Spleen (tissue), 11 donors: Measurements from ENCODE around the gene SCLT1. TPM values are rescaled to one million over a fixed set of nuclear protein-coding genes. Genes with fewer than 3 reads are reported as not detected.

ENCODE experiments used
- DNase-seq: peaks from one replicate; pipeline ENCODE4 v3.0.0-alpha.2; 2020
- H3K27ac ChIP-seq, 8 donors: fragments of 200-600 bp; sonication (generic) in 7 of 8; 1 replicate in 4 of 8; 2 replicates in 4 of 8; pipeline versions ENCODE4 v1.5.0 to v1.8.0; 2016 to 2021; ENCODE audit warnings: inconsistent platforms in 4 of 8, mild to moderate bottlenecking in 4 of 8, moderate library complexity in 1 of 8
- H3K27me3 ChIP-seq, 7 donors: fragments of 200-600 bp; sonication (generic) in 6 of 7; replicated peaks in 1 of 7; 1 replicate in 4 of 7; 2 replicates in 3 of 7; pipeline versions ENCODE4 v1.5.0 to v1.8.0; 2016 to 2021; ENCODE audit warnings: inconsistent platforms in 3 of 7, mild to moderate bottlenecking in 1 of 7
- H3K36me3 ChIP-seq, 6 donors: fragments of 200-600 bp; sonication (generic) in 5 of 6; 1 replicate in 4 of 6; 2 replicates in 2 of 6; pipeline versions ENCODE4 v1.5.0 to v1.8.0; 2016 to 2021; ENCODE audit warnings: inconsistent platforms in 2 of 6
- H3K4me1 ChIP-seq, 6 donors: fragments of 200-600 bp; sonication (generic) in 5 of 6; 1 replicate in 3 of 6; 2 replicates in 3 of 6; pipeline versions ENCODE4 v1.5.0 to v1.8.0; 2016 to 2021; ENCODE audit warnings: inconsistent platforms in 3 of 6
- H3K4me3 ChIP-seq, 8 donors: fragments of 200-600 bp; sonication (generic) in 7 of 8; 1 replicate in 4 of 8; 2 replicates in 4 of 8; pipeline versions ENCODE4 v1.5.0 to v1.8.0; 2016 to 2021; ENCODE audit warnings: inconsistent platforms in 4 of 8, mild to moderate bottlenecking in 4 of 8, moderate library complexity in 2 of 8
- H3K9me3 ChIP-seq, 8 donors: fragments of 200-600 bp; sonication (generic) in 7 of 8; 1 replicate in 4 of 8; 2 replicates in 4 of 8; pipeline versions ENCODE4 v1.5.0 to v1.8.0; 2016 to 2021; ENCODE audit warnings: inconsistent platforms in 4 of 8
- POLR2A ChIP-seq, 3 donors: fragments of 450-650 bp; IDR thresholded peaks; one replicate each; pipeline ENCODE4 v1.5.1; 2017; ENCODE audit warnings: antibody characterized with exemption in 3 of 3, mild to moderate bottlenecking in 1 of 3
- POLR2AphosphoS5 ChIP-seq, 3 donors: sonication (generic); formaldehyde crosslinking; IDR thresholded peaks; one replicate each; pipeline ENCODE4 v1.5.1; 2017; ENCODE audit warnings: antibody characterized with exemption in 3 of 3
- WGBS, 5 donors: extraction: QIAGEN DNeasy Blood & Tissue Kit in 3 of 5; methylation state at CpG; one replicate each; pipeline versions ENCODE4 v1.1.5 to v1.1.7; 2013 to 2018; 5-methylcytosine and 5-hydroxymethylcytosine counted together
- intact Hi-C: fragments of 100-400 bp; cut with DNase I; formaldehyde crosslinking; loops from one replicate; pipeline ENCODE4 v1.15.0; 2023; ENCODE audit warnings: low total_unique reads
- polyA plus RNA-seq, 3 donors: library from polyadenylated mRNA; stranded (reverse); fragments of 200-250 nt; gene quantifications; one replicate each; pipeline ENCODE4 v1.2.1, GENCODE V29; 2013
- total RNA-seq, 7 donors: library from RNA; depleted of rRNA in 3 of 7; stranded (reverse); fragments of >200 nt in 3 of 7; fragmentation: NEBNext Ultra II Directional in 4 of 7; extraction: Animal tissue kit (Norgen Biotek cat#: 25700) in 4 of 7; gene quantifications; one replicate each; pipeline versions ENCODE4 v1.1.0 to v1.2.1, GENCODE V29; 2016 to 2021
- TF ChIP-seq, protein P1 (sequence below), 11 experiments: fragments of 200-600 bp in 7 of 11; fragments of 450-650 bp in 4 of 11; sonication (generic) in 4 of 11; IDR thresholded peaks in 8 of 11; conservative IDR thresholded peaks in 3 of 11; 1 replicate in 7 of 11; 2 replicates in 4 of 11; pipeline versions ENCODE4 v1.4.0 to v1.8.0; 2016 to 2021; ENCODE audit warnings: antibody characterized with exemption in 11 of 11, inconsistent platforms in 4 of 11, mild to moderate bottlenecking in 1 of 11
- donor health status: healthy with polysubstance abuse.
- donor health status: DM: no; HTN: no; CAD: no; lungs with moderate emphysema.
- donor health status: DM: no; HTN: no; CAD: no.
- donor health status: Bipolar disorder and iron deficiency.
- donor health status: healthy.
- donor health status: DM: no; HTN: no; CAD: no.
- donor health status: DM: yes; HTN: yes; CAD: no.

Gene SCLT1
- total and polyA plus RNA-seq, 10 donors: 6.7 to 43.7 (median 30.3) TPM

GRCh38 chr4:128980816-128981326 is 112.5 kb downstream of the SCLT1 start:
- Histone ChIP-seq H3K27ac (no peak overlapping the region), H3K36me3 (peaks cover 0 to 47% (median 4%) of the 10 kb centered on the region in 6 donors), H3K27me3 (no peaks in the 10 kb centered on the region), H3K9me3 (no peaks in the 10 kb centered on the region), H3K4me3 (no peak overlapping the region), H3K4me1 (no peaks in the 10 kb centered on the region)
- no peak for DNase-seq
- TF ChIP-seq POLR2AphosphoS5 (IDR thresholded peaks at IDR 0.05): no peak
- no peak for TF ChIP-seq POLR2A (IDR thresholded peaks at IDR 0.05)
- TF ChIP-seq, protein P1, sequence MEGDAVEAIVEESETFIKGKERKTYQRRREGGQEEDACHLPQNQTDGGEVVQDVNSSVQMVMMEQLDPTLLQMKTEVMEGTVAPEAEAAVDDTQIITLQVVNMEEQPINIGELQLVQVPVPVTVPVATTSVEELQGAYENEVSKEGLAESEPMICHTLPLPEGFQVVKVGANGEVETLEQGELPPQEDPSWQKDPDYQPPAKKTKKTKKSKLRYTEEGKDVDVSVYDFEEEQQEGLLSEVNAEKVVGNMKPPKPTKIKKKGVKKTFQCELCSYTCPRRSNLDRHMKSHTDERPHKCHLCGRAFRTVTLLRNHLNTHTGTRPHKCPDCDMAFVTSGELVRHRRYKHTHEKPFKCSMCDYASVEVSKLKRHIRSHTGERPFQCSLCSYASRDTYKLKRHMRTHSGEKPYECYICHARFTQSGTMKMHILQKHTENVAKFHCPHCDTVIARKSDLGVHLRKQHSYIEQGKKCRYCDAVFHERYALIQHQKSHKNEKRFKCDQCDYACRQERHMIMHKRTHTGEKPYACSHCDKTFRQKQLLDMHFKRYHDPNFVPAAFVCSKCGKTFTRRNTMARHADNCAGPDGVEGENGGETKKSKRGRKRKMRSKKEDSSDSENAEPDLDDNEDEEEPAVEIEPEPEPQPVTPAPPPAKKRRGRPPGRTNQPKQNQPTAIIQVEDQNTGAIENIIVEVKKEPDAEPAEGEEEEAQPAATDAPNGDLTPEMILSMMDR (IDR thresholded peaks at IDR 0.05 in 8 of 11, conservative IDR thresholded peaks at IDR 0.05 in 3 of 11): no peak
- WGBS, 5 donors: 50 to 100% (median 96%) methylated on average over 1 of the region's 1 CpG
- intact Hi-C loops: no loop called here

- Histone ChIP-seq H3K4me1 (no peaks in the 10 kb centered on the region), H3K9me3 (no peaks in the 10 kb centered on the region), H3K27ac (no peak overlapping the region), H3K27me3 (no peaks in the 10 kb centered on the region), H3K4me3 (no peak overlapping the region), H3K36me3 (peaks cover 0 to 45% (median 3%) of the 10 kb centered on the region in 6 donors)
- TF ChIP-seq, protein P1 (IDR thresholded peaks at IDR 0.05 in 8 of 11, conservative IDR thresholded peaks at IDR 0.05 in 3 of 11): no peak
- no peak for TF ChIP-seq POLR2A (IDR thresholded peaks at IDR 0.05)
- TF ChIP-seq POLR2AphosphoS5 (IDR thresholded peaks at IDR 0.05): no peak
- intact Hi-C loops: no loop called here
- DNase-seq: no peak
Observed at GRCh38 chr4:128979934-128980333, 113.4 kb downstream of the SCLT1 start.

- TF ChIP-seq POLR2AphosphoS5 (IDR thresholded peaks at IDR 0.05): no peak
- TF ChIP-seq, protein P1 (IDR thresholded peaks at IDR 0.05 in 8 of 11, conservative IDR thresholded peaks at IDR 0.05 in 3 of 11): no peak
- no peak for TF ChIP-seq POLR2A (IDR thresholded peaks at IDR 0.05)
- Histone ChIP-seq H3K4me3 (no peak overlapping the region), H3K27me3 (no peaks in the 10 kb centered on the region), H3K36me3 (peaks cover 0 to 51% (median 3%) of the 10 kb centered on the region in 6 donors), H3K9me3 (no peaks in the 10 kb centered on the region), H3K27ac (no peak overlapping the region), H3K4me1 (no peaks in the 10 kb centered on the region)
- WGBS, 5 donors: 94 to 100% (median 96%) methylated on average over 1 of the region's 1 CpG
- DNase-seq: no peak
- intact Hi-C loops: no loop called here
Observed at GRCh38 chr4:128978985-128979384, 114.4 kb downstream of the SCLT1 start.

GRCh38 chr4:128974136-128974581 is 119.2 kb downstream of the SCLT1 start:
- no peaks in the 10 kb centered on the region for H3K9me3 ChIP-seq
- no peaks in the 10 kb centered on the region for H3K4me1 ChIP-seq
- TF ChIP-seq POLR2AphosphoS5 (IDR thresholded peaks at IDR 0.05) (no peak), POLR2A (IDR thresholded peaks at IDR 0.05) (no peak)
- TF ChIP-seq, protein P1 (IDR thresholded peaks at IDR 0.05 in 8 of 11, conservative IDR thresholded peaks at IDR 0.05 in 3 of 11): no peak
- DNase-seq: no peak
- H3K36me3 ChIP-seq: peaks cover 0 to 39% (median under 1%) of the 10 kb centered on the region in 6 donors
- H3K27ac ChIP-seq: no peak overlapping the region
- intact Hi-C loops: no loop called here
- WGBS, 5 donors: 67 to 87% (median 83%) methylated on average over 2 of the region's 2 CpGs
- H3K27me3 ChIP-seq: no peaks in the 10 kb centered on the region
- H3K4me3 ChIP-seq: no peak overlapping the region
